Stimulated activated CD4-positive, alpha-beta T cell treated with anti-CD3 and anti-CD28 coated beads, Interleukin-2, amount 100 ng/mL, for 48 hours (primary cell): ENCODE results near the gene ZNF423.
A peak's percentile ranks its signal among the peaks of the same experiment; 100 is the strongest.

Experiments
- DNase-seq, 2 donors: peaks; one replicate each; pipeline ENCODE4 v3.0.0-alpha.2; 2020

Gene ZNF423

GRCh38 chr16:49869731-49870130, 13.8 kb upstream of the ZNF423 start:
- no peak for DNase-seq

- DNase-seq: no peak
Observed at GRCh38 chr16:49867796-49868668, 12.1 kb upstream of the ZNF423 start.

DNA sequence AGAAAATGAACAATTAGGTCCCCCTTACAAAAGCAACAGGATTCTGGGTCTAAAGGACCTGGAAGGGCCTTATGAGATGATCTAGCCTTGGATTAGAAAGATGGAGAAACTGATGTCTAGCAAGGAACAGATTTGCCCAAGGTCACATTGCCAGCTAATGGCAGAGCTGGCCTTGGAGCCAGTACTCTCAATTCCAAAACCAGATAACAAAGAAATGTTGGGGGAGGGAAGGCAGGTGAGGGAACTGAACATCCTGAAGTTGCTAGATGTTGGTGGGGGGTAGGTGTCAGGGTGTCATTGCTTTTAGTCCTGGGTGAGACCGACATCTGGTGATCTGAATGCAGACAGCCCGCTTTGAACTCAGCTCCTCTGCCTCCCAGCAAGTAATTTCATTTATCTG, 11.3 kb upstream of the ZNF423 start:
- DNase-seq: no peak

DNA sequence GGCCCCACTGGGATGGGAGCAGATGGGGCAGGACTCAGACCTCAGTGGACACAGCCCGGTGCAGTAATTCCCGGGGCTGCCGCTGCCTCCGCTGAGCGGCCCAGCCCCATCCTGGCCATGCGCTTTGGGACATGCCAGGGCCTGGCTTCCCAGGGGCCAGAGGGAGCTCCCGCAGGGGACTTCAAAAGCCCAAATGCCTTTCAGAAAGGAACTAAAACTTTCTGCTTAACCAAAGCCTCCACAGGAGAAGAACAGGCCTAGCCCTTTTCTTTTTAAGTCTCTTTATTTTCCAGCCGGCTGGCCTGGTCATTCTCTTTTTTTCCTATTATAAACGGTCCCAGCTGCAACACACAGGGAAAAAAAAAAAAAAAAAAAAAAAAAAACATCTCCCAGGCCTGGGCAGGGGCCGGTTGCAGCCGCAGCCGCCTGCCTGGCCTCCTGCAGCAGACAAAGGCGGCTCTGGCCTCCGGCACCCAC, 10.7 kb upstream of the ZNF423 start:
- DNase-seq: no peak

- DNase-seq: no peak
Observed at GRCh38 chr16:49862694-49863093, 6.8 kb upstream of the ZNF423 start.

GRCh38 chr16:49861299-49861698, 5.4 kb upstream of the ZNF423 start:
- DNase-seq: no peak

DNA sequence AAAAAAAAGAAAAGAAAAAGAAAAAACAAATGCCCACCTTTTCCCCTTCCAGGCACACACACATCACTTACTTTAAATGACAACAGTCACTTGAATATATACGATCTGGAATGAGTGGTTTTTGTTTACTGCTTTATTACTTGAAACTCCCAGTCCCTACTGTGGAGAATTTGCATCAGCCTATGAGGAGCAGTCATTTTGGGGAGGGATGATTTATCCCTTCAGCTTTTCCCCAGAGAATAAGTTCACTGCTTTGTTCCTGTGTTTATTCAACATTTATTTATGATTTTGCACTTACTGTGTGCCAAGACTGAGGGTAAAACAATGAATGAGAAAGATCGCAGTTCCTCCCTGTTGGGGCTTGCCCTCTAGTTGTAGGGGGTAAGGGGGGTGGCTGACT, 4.7 kb upstream of the ZNF423 start:
- DNase-seq: no peak

GRCh38 chr16:49859125-49859811, 3.4 kb upstream of the ZNF423 start:
- no peak for DNase-seq

- DNase-seq: peak; percentile 33 to 35
Observed at GRCh38 chr16:49858200-49859124, 2.5 kb upstream of the ZNF423 start.

DNA sequence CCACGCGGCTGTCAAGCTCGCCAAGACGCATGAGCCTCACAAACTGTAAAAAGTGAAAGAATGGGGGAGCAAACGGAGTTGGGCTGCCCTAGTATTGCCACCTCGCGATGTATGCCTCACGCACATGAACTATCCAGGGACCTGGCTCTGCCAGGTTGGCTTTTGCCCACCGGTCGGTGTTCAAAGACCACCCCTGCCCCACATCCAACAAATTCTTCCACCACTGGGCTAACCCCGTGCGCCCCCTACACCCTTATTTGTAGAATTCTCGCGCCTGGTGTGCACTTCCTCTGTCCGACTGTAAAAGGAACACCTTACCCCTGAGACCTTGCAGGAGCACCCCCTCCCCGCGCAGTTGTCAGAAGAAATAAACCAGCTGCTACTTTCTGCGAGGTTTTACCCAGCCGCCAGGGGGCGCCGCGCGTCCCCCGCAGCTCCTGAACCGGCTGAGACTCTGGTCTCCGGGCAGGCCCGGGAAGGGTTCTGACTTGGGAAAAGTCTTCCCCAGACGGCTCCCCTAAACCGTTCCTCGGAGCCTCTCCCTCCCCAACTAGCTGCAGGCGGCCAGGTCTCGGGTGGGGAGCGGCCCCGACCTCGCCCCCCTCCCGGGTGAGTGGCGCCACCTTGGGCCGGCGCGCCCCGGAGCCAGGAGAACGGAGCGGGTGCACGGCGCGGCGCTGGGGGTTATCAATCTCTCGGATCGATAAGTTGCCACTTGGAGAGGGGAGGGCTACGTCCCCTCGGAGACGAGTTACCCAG, 1.7 kb upstream of the ZNF423 start:
- peak; percentile 29 to 48 for DNase-seq

DNA sequence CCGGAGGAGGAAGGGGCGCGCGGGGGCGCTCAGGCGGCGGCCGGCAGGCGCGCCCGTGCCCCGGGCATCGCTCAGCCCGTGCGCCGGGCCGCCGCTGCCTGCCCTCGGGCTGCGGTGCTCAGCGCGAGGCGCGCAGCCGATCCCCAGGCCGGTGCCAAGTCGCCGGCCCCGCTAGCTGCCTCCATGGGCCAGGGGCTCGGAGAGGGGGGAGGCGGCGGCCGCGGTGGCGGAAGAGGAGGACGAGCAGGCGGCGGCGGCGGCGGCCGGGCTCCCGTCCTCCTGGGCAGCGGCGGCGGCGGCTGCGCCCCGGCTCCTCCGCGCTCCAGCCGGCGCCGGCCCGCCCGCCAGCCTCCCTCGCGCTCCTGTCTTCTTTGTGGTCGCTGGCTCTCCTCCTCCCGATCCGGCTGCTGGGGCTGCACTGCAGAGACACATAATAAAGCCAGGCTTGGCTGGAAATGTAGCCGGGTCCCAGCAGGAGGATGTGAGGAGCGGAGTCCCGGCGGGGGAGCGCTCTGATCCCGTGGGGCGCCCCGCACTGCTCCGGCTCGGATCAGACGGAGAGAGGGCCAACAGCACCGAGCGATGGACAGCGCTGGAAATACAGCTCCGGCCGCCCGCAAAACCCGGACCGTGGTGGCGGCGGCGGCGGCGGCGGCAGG, 889 bp upstream of the ZNF423 start:
- peak in 1 of 2 donors; percentile 9 for DNase-seq

GRCh38 chr16:49855280-49855821, 561 bp downstream of the ZNF423 start:
- peak in 1 of 2 donors; percentile 18 for DNase-seq

DNA sequence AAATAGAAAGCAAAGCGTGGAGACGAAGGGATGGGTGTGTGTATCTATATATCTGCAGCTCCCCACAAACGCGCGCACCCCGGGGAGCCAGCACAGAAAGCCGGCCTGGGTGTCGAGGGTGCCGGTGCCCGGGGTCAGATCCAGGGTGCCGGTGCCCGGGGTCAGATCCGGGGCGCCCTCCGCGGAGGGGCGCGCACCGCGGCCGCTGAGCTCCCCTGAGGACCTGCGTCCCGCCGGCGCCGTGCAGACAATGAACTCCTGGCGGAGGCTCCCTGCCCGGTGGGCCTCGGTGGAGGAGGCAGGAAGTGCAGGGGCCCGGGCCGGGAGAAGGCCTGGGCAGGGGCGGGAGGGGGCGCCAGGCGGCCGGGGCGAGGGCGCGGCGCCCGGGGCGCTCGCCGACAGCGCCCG, 1.1 kb downstream of the ZNF423 start:
- no peak for DNase-seq

DNA sequence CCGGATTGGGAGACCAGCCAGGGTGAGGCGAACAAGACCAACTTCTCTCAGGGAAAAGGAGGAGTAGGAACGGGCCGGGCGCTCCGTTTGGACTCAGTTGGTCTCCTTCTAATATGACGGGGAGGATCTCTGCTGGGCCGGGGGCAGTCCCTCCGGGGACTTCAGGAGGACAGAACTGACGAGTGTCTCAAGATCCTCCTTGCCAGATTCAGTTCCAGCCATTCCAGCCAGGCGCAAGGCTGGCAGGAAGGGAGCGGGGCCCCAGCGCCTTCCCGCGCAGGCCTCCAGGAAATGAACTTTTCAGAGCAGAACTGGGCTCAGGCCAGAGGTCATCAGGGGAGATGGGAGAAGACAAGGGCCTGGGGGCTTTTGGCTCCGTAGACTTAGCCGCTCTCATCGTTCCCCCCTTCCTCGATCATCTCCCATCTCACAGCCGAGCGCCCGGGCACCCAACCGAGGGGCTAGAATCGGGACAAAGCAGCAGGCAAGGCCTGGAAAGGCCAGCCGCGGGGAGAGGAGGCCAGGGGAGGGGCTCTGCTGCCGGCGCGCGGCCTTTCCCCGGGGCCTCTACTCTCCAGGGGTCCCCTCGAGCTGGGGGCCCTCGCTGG, 1.6 kb downstream of the ZNF423 start:
- no peak for DNase-seq

DNA sequence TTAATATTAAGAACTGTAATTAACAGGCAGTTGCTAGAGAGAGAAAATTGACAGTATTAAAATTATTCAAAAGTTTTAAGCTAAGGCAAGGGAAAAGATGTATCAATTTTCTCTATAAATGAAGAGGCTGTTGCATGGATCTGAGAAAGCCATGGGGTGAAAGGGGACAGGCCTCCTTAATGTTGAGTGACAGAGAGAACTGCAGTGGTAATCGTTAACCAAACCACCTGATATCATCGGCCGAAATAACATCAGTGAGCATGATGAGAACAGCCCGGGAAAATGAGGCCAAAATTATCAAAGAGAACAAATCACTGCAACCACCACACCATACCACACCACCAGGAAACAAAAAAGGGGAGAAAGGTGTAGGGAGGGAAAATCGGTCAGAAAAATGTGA, 3.6 kb downstream of the ZNF423 start:
- DNase-seq: no peak

DNA sequence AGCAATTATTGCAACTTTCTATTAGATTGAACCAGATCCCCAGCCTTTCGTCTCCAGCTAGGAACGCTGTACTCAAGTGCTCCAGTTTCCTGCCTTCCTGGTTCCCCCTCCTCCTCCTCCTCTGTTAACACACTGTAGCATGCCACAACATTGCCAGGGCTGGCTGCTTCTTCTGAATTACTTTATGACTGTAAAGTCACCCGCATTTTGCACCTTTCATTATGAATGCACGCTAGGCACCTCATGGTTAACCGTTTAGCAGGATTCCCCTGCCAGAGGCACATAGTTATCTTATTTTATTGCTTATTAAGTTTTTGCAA, 4.5 kb downstream of the ZNF423 start:
- DNase-seq: no peak

DNA sequence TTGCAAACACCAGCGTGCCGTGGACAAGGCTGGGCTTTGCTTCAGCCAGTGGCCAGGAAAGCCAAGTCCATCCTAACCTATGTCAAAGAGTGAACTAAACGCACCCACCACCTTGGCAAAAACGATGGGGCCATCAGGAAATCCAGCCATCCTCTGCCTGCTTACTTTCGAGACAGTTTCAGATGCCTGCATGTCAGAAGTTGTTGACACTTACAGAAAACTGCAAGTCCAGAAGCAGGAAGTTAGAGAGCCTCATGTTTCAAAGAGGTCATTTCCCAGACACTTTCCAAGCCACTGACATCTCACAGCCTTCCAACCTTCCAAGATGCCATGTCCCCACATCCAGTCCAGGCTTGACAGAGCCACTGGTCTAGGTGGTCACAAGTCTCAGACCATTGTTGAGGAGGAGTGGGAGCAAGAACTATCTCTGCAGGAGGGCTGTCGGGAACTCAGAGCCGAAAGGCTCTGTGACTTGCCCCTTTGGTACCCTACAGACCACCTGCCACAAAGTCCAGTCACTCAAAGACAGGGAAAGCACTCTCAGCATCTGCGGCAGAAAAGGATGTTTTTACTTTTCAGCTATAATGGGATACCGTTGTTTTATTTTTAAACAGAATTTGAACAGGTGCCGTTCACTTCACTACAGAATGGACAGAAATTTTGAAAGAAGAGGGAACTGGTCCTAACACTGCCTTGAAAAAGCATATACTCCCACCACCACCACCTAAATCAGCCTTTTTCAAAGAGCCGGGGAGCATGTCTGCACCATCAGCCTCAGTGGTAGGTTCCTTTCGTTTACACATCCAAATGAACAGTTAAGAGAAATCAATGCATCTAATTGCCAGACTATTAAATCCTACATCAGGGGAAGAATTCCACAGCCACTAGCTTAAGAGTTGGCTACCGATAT, 5.1 kb downstream of the ZNF423 start:
- no peak for DNase-seq

DNA sequence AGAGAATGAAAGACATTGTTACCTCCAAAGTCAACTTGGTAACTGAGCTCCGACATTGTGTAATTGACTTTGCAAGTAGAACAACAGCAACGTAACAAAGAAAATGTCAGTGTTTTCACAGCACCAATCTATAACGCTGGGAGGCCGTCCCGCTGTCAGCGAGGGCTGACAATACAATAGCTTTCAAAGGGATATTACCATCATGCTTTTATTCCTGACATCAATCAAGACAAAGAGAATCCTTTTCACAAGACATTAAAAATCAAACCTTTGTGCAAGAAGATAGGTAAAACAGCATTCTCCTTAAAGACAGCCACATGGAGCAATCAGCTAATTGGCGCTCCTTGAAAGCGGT, 6.2 kb downstream of the ZNF423 start:
- no peak for DNase-seq

- no peak for DNase-seq
Observed at GRCh38 chr16:49849037-49849753, 6.7 kb downstream of the ZNF423 start.
